IMR-90 (cell line): Measurements from ENCODE around the gene HSPA12A.

Experiments
- CTCF ChIP-seq: conservative IDR thresholded peaks from 2 replicates; pipeline ENCODE4 v1.5.1; 2012; ENCODE audit warnings: mild to moderate bottlenecking, low read depth, low read length, improper control_type of control experiment
- POLR2A ChIP-seq: IDR thresholded peaks from 2 replicates; pipeline ENCODE4 v1.6.1; 2012; ENCODE audit warnings: mild to moderate bottlenecking, low read depth, low read length

DNA sequence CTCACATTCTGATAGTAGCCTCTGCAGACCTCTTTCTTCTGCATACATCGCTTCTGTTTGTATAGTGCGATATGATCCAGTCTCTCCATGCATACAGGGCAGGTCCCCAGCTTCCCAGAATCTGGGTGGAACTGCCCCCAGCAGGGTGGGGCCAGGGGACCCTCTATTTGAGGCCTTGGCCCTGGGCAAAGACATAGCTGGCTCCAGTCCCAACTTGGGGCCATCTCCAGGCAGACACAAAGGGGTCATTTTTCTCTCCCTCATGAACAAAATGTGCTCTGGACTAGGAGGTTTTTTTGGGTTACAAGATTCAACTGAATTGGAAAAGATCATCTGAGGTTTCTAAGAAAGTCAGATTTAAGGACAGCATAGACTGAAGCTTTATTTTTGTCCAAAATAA is 21.1 kb upstream of the HSPA12A start:
- no peak for TF ChIP-seq CTCF
- no peak for TF ChIP-seq POLR2A
